Measurements from ENCODE around the gene DYRK4.
"Not testable (repeated sequence)": the region's sequence is repeated elsewhere in the genome, so short reads cannot be mapped to it uniquely, and the experiment has no call there.

DYRK4 gene, protein sequence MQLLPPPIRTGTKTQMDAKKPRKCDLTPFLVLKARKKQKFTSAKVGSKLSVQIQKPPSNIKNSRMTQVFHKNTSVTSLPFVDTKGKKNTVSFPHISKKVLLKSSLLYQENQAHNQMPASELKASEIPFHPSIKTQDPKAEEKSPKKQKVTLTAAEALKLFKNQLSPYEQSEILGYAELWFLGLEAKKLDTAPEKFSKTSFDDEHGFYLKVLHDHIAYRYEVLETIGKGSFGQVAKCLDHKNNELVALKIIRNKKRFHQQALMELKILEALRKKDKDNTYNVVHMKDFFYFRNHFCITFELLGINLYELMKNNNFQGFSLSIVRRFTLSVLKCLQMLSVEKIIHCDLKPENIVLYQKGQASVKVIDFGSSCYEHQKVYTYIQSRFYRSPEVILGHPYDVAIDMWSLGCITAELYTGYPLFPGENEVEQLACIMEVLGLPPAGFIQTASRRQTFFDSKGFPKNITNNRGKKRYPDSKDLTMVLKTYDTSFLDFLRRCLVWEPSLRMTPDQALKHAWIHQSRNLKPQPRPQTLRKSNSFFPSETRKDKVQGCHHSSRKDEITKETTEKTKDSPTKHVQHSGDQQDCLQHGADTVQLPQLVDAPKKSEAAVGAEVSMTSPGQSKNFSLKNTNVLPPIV

GRCh38 chr12:4562034-4562657 lies at the start of gene DYRK4:
TSS of gene DYRK4 (plus strand) at chr12:4562208. CDS start at chr12:4562246, 38 bp downstream.
- in situ Hi-C loops (cut with MboI; ENCODE audit: low sequenced_read_pairs) = no loop called here

DNA sequence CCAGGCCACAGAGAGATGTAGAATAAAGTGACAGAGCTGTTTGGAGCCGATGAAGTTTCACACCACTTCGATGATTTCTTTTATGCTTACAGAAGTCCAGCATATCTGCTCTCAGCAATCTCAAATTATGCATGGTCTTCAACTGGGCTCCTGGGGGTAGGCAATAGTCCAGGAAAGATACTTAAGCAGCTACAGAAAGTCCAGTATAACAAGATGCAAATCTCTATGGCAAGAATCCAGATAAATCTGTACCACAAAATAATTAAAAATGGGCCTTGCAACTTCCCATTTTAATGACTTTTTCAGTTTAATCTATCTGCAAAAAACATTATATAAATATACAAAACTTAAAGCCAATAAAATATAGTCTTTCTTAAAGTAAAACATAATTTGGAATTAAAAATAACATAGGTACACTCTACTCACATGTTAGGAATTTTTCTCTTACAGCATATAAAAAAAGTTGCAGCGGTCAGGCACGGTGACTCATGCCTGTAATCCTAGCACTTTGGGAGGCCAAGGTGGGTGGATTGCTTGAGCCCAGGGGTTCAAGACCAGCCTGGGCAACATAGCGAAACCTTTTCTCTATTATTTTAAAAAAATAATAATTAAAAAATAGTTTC lies 43.8 kb upstream of the DYRK4 start:
- in situ Hi-C loops (cut with MboI; ENCODE audit: low sequenced_read_pairs) = no loop called here

- in situ Hi-C loops (cut with MboI; ENCODE audit: low sequenced_read_pairs) = not testable (repeated sequence)
Measured at GRCh38 chr12:4523443-4523842, 38.6 kb upstream of the DYRK4 start.

- in situ Hi-C loops (cut with MboI; ENCODE audit: low sequenced_read_pairs) = no loop called here
Measured at GRCh38 chr12:4526923-4527546, 35.0 kb upstream of the DYRK4 start.

DNA sequence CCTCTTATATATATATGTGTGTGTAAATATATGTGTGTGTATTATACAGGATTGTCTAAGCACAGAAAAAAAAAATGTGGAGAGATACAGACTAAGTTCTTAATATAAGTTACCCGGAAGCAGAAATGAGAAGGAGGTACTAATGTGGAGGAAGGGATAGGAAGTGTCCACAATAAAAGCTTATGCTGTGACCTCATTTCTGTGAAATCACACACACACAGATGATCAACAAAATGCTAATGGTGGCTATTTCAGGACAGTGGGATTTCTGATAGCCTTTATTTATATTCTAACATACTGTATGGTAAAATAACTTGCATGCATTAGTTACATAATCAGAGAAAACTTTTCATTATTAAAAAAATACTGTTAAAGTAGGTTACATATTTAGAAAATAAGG lies 31.8 kb upstream of the DYRK4 start:
- in situ Hi-C loops (cut with MboI; ENCODE audit: low sequenced_read_pairs) = no loop called here

- in situ Hi-C loops (cut with MboI; ENCODE audit: low sequenced_read_pairs) = no loop called here
Measured at GRCh38 chr12:4530982-4531586, 30.9 kb upstream of the DYRK4 start.

- in situ Hi-C loops (cut with MboI; ENCODE audit: low sequenced_read_pairs) = no loop called here
Measured at GRCh38 chr12:4535092-4535491, 26.9 kb upstream of the DYRK4 start.

GRCh38 chr12:4535871-4536270 lies 26.1 kb upstream of the DYRK4 start:
- in situ Hi-C loops (cut with MboI; ENCODE audit: low sequenced_read_pairs) = no loop called here

DNA sequence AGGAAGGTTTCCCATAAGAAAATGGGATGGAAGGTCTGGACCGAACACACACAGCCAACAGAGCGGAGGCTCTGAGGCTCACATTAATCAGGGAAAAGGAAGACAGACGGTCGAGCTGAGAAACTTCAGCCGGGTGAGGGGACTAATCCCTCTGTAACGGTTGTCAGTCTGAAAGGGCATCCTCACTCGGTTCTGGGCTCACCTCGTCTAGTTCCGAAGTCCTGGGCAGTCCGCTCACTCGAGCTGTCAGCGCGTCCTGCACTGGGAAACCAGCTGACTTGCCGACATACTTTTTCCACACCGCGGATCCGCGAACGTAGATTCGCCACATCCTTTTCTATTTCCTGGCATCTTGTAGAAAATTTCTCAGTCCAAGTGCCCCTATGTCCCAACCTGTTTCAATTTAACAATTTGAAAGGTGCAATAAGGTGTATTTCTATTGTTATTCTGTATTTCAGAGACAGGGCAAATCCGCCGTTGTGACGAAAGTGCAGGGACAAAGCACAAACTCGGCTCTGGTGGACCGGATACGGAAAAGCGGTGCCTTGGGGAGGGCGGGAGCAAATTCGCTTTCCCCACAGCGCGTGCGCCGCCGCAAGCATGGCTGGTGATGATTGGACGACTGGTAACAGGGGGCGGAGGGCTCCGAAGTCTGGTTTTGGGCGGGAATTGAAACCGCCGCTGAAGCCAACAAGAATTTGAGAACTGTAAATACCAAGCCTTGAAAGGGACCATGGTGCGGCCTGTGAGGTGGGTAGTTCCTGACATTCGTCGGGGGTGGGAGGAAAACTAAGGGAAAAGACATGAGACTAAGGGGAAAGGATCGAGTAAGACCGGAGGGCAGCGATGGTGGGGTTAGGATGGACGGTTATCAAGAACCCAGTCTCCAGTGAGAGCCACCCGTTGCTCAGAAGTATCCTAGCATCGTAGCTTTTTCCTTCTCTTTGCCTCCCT lies 23.5 kb upstream of the DYRK4 start, which contains the start of gene RAD51AP1:
Gene RAD51AP1, plus strand, starts transcription at position 684 of the 954 bp plus-strand sequence. Its CDS starts 50 bp downstream, at position 734.
- in situ Hi-C loops (cut with MboI; ENCODE audit: low sequenced_read_pairs) = no loop called here

DNA sequence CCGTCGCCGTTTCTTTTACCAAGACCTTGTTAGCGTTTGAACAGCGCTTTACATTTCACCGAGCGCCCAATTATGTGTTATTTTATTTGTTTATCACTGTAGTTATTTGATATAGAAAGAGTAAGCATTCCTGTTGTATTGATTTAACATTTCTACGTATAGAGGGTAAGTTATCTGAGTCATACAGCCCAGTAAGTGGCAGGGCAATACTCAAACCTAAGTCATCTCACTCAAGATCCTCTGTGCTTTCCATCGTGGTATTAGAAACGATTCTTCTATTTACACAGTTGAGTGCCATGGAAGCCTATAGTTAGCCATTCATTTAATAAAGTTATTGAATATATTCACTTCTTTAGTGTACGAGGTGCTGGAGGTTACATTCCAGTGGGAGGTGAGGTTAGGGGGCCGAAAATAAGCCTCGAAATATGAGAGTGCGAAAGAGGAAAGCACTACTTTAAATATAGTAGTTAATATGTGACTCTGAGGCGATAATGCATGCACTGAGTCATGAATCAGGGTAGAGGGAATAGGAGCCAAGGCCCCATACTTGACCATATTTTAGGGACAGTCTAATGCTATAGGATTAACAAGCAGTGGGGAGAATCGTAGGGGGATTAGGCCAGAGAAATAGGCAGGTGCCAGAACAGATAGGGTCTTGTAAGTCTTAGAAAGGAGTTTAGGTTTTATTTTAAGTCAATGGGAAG lies 22.7 kb upstream of the DYRK4 start:
- in situ Hi-C loops (cut with MboI; ENCODE audit: low sequenced_read_pairs) = no loop called here

- in situ Hi-C loops (cut with MboI; ENCODE audit: low sequenced_read_pairs) = no loop called here
Measured at GRCh38 chr12:4540170-4540569, 21.8 kb upstream of the DYRK4 start.

- in situ Hi-C loops (cut with MboI; ENCODE audit: low sequenced_read_pairs) = no loop called here
Measured at GRCh38 chr12:4540638-4541037, 21.4 kb upstream of the DYRK4 start.

DNA sequence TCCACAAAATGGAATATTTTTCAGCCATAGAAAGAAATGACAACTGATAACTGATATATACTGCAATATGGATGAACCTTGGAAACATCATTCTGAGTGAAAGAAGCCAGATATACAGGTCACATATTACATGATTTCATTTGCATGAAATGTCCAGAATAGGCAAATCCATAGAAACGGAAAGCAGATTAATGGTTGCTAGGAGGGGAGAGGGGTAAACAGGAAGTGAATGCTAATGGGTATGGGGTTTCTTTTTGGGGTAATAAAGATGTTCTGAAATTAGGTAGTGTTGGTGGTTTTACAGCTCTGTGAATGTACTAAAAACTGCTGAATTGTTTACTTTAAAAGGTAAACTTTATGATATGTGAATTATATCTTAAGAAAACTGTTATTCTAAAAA lies 16.8 kb upstream of the DYRK4 start:
- in situ Hi-C loops (cut with MboI; ENCODE audit: low sequenced_read_pairs) = no loop called here

DNA sequence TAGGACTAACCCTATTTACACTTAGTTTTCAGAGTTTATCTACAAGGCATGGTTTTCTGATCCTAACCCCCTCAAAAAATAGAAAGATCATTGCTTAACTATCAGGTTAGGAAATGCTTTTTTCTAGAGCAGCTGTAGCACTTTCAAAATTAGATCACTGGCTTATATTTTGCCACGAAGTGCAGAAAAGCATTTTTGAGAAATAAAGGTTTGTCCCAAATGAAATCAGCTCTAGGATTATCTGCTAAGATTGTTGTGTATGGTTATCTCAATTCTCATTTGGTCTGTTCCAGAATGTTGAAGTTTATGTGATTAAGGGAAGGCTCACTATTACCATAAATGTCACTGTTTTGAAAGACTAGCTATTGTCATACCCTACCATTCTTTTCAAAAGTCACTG lies 9.8 kb upstream of the DYRK4 start:
- in situ Hi-C loops (cut with MboI; ENCODE audit: low sequenced_read_pairs) = no loop called here

DNA sequence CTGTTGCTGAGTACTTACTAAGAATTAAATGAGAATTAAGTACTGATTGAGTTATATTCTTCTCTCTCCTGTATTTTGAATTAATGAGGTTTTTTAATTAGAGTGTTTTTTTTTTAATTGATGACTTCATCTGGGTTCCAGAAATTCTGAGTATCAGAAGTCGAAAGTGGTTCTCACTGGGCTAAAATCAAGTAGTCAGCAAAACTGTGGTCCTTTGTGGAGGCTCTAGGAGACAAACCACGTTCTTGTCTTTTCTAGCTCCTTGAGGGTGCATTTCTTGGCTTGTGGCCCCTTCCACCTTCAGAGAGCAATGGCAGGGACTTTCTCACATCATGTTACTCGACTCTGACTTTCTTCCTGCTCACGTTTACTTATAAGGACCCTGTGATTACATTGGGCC lies 8.1 kb upstream of the DYRK4 start:
- in situ Hi-C loops (cut with MboI; ENCODE audit: low sequenced_read_pairs) = no loop called here

DNA sequence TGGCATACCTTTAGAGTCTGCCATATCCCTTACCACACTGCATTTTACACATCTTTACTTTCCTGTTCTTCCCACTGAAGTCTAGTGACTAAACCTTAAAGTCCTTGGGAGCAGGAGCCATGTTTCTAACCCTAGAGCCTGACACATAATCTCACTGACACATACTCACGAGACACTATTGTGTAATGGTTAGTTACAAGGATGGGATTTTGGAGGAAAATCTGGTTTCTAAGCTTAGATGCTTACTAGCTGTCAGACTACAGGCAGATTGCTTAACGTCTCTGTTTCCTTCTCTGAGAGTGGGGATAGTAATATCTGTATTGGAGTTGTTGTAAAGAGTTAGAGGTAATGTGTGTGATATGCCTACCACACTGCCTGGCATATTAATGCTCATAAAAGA lies 6.2 kb upstream of the DYRK4 start:
- in situ Hi-C loops (cut with MboI; ENCODE audit: low sequenced_read_pairs) = no loop called here

DNA sequence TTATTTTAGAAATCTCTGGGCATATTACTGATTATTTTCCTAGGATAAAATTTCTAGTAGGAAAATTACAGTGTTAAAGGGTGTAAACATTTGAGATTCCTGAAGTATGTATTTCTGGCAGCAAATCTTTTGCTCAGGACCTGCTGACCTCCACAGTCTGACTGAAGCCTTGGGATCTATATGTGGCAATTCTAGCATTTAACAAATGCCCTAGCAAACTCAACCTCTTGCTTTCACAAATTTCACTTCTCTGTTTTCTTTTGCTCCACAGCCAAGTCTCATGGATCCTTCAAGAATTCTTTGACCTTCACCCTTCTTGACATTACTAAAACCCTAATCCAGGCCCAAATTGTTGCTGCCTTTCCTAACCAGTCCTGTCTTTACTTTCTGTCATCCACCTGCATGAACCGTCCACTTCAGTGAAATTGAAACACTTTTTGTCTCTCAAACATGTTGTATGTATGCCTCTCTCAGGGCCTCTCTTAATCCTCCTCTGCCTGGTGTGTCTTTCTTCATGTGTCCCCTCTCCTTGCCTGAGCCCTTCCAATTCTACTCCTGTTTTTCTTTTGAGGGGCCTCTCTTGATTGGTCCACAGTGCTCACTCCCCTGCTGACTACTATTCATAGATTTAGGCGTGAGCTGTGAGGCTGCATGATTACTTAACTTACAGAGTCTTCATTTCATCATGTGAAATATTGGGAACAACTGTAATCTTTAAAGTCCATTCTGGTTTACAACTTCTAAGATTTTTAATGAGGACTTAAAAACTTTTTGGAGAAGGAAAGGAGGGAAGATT lies 5.1 kb upstream of the DYRK4 start:
- in situ Hi-C loops (cut with MboI; ENCODE audit: low sequenced_read_pairs) = no loop called here

GRCh38 chr12:4557586-4557985 lies 4.4 kb upstream of the DYRK4 start:
- in situ Hi-C loops (cut with MboI; ENCODE audit: low sequenced_read_pairs) = no loop called here
